Urothelium cell line (cell line): ENCODE data around the gene CDYL.

Experiments
- DNase-seq: peaks from one replicate; pipeline ENCODE4 v3.0.0; 2011; ENCODE audit warnings: low spot score, mixed read lengths
- FAIRE-seq: peaks from 2 replicates; lab custom pipeline; 2011; peaks lifted over from hg19 to GRCh38; lab: Jason Lieb, UNC

Gene CDYL

GRCh38 chr6:4776131-4776492 is at the start of gene CDYL:
Gene CDYL (plus strand): TSS chr6:4776404. CDS start chr6:4776784, 380 bp downstream.
- DNase-seq (peak; percentile 93), FAIRE-seq (no peak)

- no peak for DNase-seq
- FAIRE-seq: no peak
Measured at GRCh38 chr6:4726645-4727044, 49.6 kb upstream of the CDYL start.

GRCh38 chr6:4727217-4727616 is 49.0 kb upstream of the CDYL start:
- no peak for FAIRE-seq
- no peak for DNase-seq

GRCh38 chr6:4727671-4728435 is 48.4 kb upstream of the CDYL start:
- peak; percentile 9 for DNase-seq
- no peak for FAIRE-seq

GRCh38 chr6:4728436-4728769 is 47.8 kb upstream of the CDYL start:
- no peak for FAIRE-seq
- no peak for DNase-seq

- DNase-seq (no peak), FAIRE-seq (no peak)
Measured at GRCh38 chr6:4728926-4729325, 47.3 kb upstream of the CDYL start.

- DNase-seq (no peak), FAIRE-seq (no peak)
Measured at GRCh38 chr6:4731996-4732395, 44.2 kb upstream of the CDYL start.

GRCh38 chr6:4732691-4733315 is 43.4 kb upstream of the CDYL start:
- DNase-seq (peak; percentile 88), FAIRE-seq (no peak)

GRCh38 chr6:4736371-4736873 is 39.8 kb upstream of the CDYL start:
- no peak for DNase-seq
- FAIRE-seq: no peak

- DNase-seq (no peak), FAIRE-seq (no peak)
Measured at GRCh38 chr6:4740032-4740431, 36.2 kb upstream of the CDYL start.

GRCh38 chr6:4743062-4743461 is 33.1 kb upstream of the CDYL start:
- FAIRE-seq (no peak), DNase-seq (no peak)

GRCh38 chr6:4743926-4744325 is 32.3 kb upstream of the CDYL start:
- DNase-seq (no peak), FAIRE-seq (no peak)

- FAIRE-seq: no peak
- no peak for DNase-seq
Measured at GRCh38 chr6:4747588-4747987, 28.6 kb upstream of the CDYL start.

- FAIRE-seq: no peak
- no peak for DNase-seq
Measured at GRCh38 chr6:4751823-4752464, 24.3 kb upstream of the CDYL start.

GRCh38 chr6:4756247-4756646 is 20.0 kb upstream of the CDYL start:
- no peak for DNase-seq
- FAIRE-seq: no peak

- FAIRE-seq: no peak
- no peak for DNase-seq
Measured at GRCh38 chr6:4759997-4760396, 16.2 kb upstream of the CDYL start.

- DNase-seq (no peak), FAIRE-seq (no peak)
Measured at GRCh38 chr6:4760773-4761172, 15.4 kb upstream of the CDYL start.

- no peak for DNase-seq
- no peak for FAIRE-seq
Measured at GRCh38 chr6:4762294-4762693, 13.9 kb upstream of the CDYL start.

- FAIRE-seq: no peak
- no peak for DNase-seq
Measured at GRCh38 chr6:4763921-4764320, 12.3 kb upstream of the CDYL start.

GRCh38 chr6:4768815-4769214 is 7.4 kb upstream of the CDYL start:
- DNase-seq (no peak), FAIRE-seq (no peak)

- FAIRE-seq (no peak), DNase-seq (no peak)
Measured at GRCh38 chr6:4772750-4773149, 3.5 kb upstream of the CDYL start.

GRCh38 chr6:4773181-4773580 is 3.0 kb upstream of the CDYL start:
- no peak for FAIRE-seq
- DNase-seq: no peak
